ENCODE data around the gene NDUFS8.
A peak's percentile ranks its signal among the peaks of the same experiment; 100 is the strongest.

NDUFS8 gene

DNA sequence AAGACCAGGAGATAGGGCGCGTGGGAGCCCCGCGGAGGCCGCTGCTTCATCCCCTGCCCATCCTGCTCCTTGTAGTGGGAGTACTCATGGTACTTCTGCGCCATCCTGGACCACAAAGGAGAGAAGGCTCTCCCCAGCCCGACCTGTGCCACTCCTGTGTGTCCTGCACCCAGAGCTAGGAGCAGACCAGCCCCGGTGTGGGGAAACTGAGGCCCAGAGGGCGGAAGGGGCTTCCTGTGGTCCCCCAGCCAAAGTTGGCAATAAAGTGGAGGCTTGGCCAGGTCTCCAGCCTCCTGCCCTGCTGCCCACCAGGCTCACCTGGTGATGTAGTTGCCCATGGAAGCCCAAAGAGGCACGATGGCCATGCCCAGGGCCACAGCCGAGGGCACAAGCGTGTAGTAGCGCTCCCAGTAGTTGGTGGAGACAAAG, 31.3 kb upstream of the NDUFS8 start:
- H3K4me3 ChIP-seq (ENCODE audit: low read length) = no peak overlapping the region
- no peak for DNase-seq
- no peak overlapping the region for H2BK120ac ChIP-seq (ENCODE audit: low read depth, low read length)
- H2BK15ac ChIP-seq (replicated peaks; ENCODE audit: low read depth) = no peak overlapping the region
- H3K18ac ChIP-seq (ENCODE audit: low read length) = no peak overlapping the region
- no peak overlapping the region for H3K23ac ChIP-seq (ENCODE audit: low read length)
- no peak overlapping the region for H3K56ac ChIP-seq (ENCODE audit: low read length)
- no peaks in the 10 kb centered on the region for H3K79me1 ChIP-seq (ENCODE audit: low read length)
- no peak overlapping the region for H2BK5ac ChIP-seq (ENCODE audit: low read length)
- no peaks in the 10 kb centered on the region for H3K79me2 ChIP-seq (ENCODE audit: control insufficient read depth, insufficient read depth, low read length)
- no peaks in the 10 kb centered on the region for H3K27me3 ChIP-seq (ENCODE audit: insufficient read depth, low read length, poor library complexity)
- no peaks in the 10 kb centered on the region for H3K4me1 ChIP-seq (ENCODE audit: control insufficient read depth, low read depth, low read length)
- H3K36me3 ChIP-seq (ENCODE audit: control insufficient read depth, insufficient read depth, low read length) = no peaks in the 10 kb centered on the region
- no peak overlapping the region for H2AK5ac ChIP-seq (ENCODE audit: low read length)
- no peak overlapping the region for H3K9ac ChIP-seq (ENCODE audit: low read length)
- H3K4ac ChIP-seq (ENCODE audit: low read depth, low read length) = no peak overlapping the region
- no CpG with 5 or more reads among the region's 13 CpGs for WGBS (ENCODE audit: extremely low coverage, insufficient coverage, low lambda C conversion rate)
- no peak overlapping the region for H4K5ac ChIP-seq (ENCODE audit: low read length)
- no peak overlapping the region for H3K4me2 ChIP-seq (ENCODE audit: low read length)
- no peak overlapping the region for H3K27ac ChIP-seq (ENCODE audit: low read depth, low read length)
- no peak overlapping the region for H4K8ac ChIP-seq (ENCODE audit: low read depth, low read length)

- H3K4ac ChIP-seq (ENCODE audit: low read depth, low read length) = no peak overlapping the region
Observed at GRCh38 chr11:67999704-68000103, 30.8 kb upstream of the NDUFS8 start.

DNA sequence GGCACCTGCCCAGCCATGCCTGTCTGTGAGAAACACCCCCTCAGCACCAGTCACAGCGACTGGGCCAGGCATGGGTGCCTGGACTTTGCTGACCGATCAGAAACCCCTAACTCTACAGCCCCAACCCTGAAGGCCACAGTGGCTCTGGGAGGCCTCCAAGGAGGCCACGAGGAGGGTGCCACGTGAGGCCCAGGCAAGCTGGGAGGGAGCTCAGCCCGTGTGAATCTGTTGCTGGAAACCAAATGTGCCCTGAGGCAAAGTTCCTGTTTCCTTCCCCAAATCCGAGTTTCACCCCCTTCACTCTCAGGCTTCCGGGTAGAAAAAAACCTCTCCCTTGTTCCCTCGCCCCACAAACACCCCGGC, 27.9 kb upstream of the NDUFS8 start:
- WGBS (ENCODE audit: extremely low coverage, insufficient coverage, low lambda C conversion rate) = no CpG with 5 or more reads among the region's 9 CpGs
- Histone ChIP-seq H3K4me3 (ENCODE audit: low read length) (no peak overlapping the region), H3K4ac (ENCODE audit: low read depth, low read length) (no peak overlapping the region), H3K4me2 (ENCODE audit: low read length) (no peak overlapping the region), H3K4me1 (ENCODE audit: control insufficient read depth, low read depth, low read length) (no peaks in the 10 kb centered on the region), H3K18ac (ENCODE audit: low read length) (no peak overlapping the region), H3K27ac (ENCODE audit: low read depth, low read length) (no peak overlapping the region), H3K79me2 (ENCODE audit: control insufficient read depth, insufficient read depth, low read length) (no peaks in the 10 kb centered on the region), H2BK5ac (ENCODE audit: low read length) (no peak overlapping the region), H3K36me3 (ENCODE audit: control insufficient read depth, insufficient read depth, low read length) (no peaks in the 10 kb centered on the region), H4K8ac (ENCODE audit: low read depth, low read length) (no peak overlapping the region), H4K5ac (ENCODE audit: low read length) (no peak overlapping the region), H3K23ac (ENCODE audit: low read length) (no peak overlapping the region), H3K9ac (ENCODE audit: low read length) (no peak overlapping the region), H2BK15ac (replicated peaks; ENCODE audit: low read depth) (no peak overlapping the region), H2BK120ac (ENCODE audit: low read depth, low read length) (no peak overlapping the region), H3K79me1 (ENCODE audit: low read length) (no peaks in the 10 kb centered on the region), H3K56ac (ENCODE audit: low read length) (no peak overlapping the region), H2AK5ac (ENCODE audit: low read length) (no peak overlapping the region), H3K27me3 (ENCODE audit: insufficient read depth, low read length, poor library complexity) (no peaks in the 10 kb centered on the region)
- no peak for DNase-seq

More at GRCh38 chr11:67999704-68000103, 30.8 kb upstream of the NDUFS8 start:
- no peak overlapping the region for H2BK15ac ChIP-seq (replicated peaks; ENCODE audit: low read depth)
- no peaks in the 10 kb centered on the region for H3K79me1 ChIP-seq (ENCODE audit: low read length)
- no peaks in the 10 kb centered on the region for H3K27me3 ChIP-seq (ENCODE audit: insufficient read depth, low read length, poor library complexity)
- H2AK5ac ChIP-seq (ENCODE audit: low read length) = no peak overlapping the region
- no peaks in the 10 kb centered on the region for H3K4me1 ChIP-seq (ENCODE audit: control insufficient read depth, low read depth, low read length)
- WGBS (ENCODE audit: extremely low coverage, insufficient coverage, low lambda C conversion rate) = no CpG with 5 or more reads among the region's 5 CpGs
- H3K23ac ChIP-seq (ENCODE audit: low read length) = no peak overlapping the region
- no peak for DNase-seq
- no peak overlapping the region for H3K4me3 ChIP-seq (ENCODE audit: low read length)
- H4K8ac ChIP-seq (ENCODE audit: low read depth, low read length) = no peak overlapping the region
- H3K9ac ChIP-seq (ENCODE audit: low read length) = no peak overlapping the region
- no peak overlapping the region for H3K56ac ChIP-seq (ENCODE audit: low read length)
- no peak overlapping the region for H2BK5ac ChIP-seq (ENCODE audit: low read length)
- H3K79me2 ChIP-seq (ENCODE audit: control insufficient read depth, insufficient read depth, low read length) = no peaks in the 10 kb centered on the region
- H3K27ac ChIP-seq (ENCODE audit: low read depth, low read length) = no peak overlapping the region
- no peak overlapping the region for H2BK120ac ChIP-seq (ENCODE audit: low read depth, low read length)
- no peaks in the 10 kb centered on the region for H3K36me3 ChIP-seq (ENCODE audit: control insufficient read depth, insufficient read depth, low read length)
- no peak overlapping the region for H3K4me2 ChIP-seq (ENCODE audit: low read length)
- H3K18ac ChIP-seq (ENCODE audit: low read length) = no peak overlapping the region
- no peak overlapping the region for H4K5ac ChIP-seq (ENCODE audit: low read length)

GRCh38 chr11:68002938-68003845, 27.3 kb upstream of the NDUFS8 start:
- Histone ChIP-seq H2AK5ac (ENCODE audit: low read length) (no peak overlapping the region), H3K4me3 (ENCODE audit: low read length) (peak overlapping the region; percentile 44), H2BK120ac (ENCODE audit: low read depth, low read length) (no peak overlapping the region), H3K23ac (ENCODE audit: low read length) (no peak overlapping the region), H3K36me3 (ENCODE audit: control insufficient read depth, insufficient read depth, low read length) (no peaks in the 10 kb centered on the region), H3K79me2 (ENCODE audit: control insufficient read depth, insufficient read depth, low read length) (no peaks in the 10 kb centered on the region), H3K4me2 (ENCODE audit: low read length) (peak overlapping the region; percentile 48), H4K8ac (ENCODE audit: low read depth, low read length) (no peak overlapping the region), H3K4ac (ENCODE audit: low read depth, low read length) (no peak overlapping the region), H2BK5ac (ENCODE audit: low read length) (no peak overlapping the region), H3K18ac (ENCODE audit: low read length) (peak overlapping the region; percentile 64), H3K79me1 (ENCODE audit: low read length) (no peaks in the 10 kb centered on the region), H4K5ac (ENCODE audit: low read length) (no peak overlapping the region), H3K56ac (ENCODE audit: low read length) (peak overlapping the region; percentile 87), H3K9ac (ENCODE audit: low read length) (peak overlapping the region; percentile 75), H3K27ac (ENCODE audit: low read depth, low read length) (no peak overlapping the region), H3K4me1 (ENCODE audit: control insufficient read depth, low read depth, low read length) (no peaks in the 10 kb centered on the region), H3K27me3 (ENCODE audit: insufficient read depth, low read length, poor library complexity) (no peaks in the 10 kb centered on the region), H2BK15ac (replicated peaks; ENCODE audit: low read depth) (no peak overlapping the region)
- no CpG with 5 or more reads among the region's 86 CpGs for WGBS (ENCODE audit: extremely low coverage, insufficient coverage, low lambda C conversion rate)
- DNase-seq = no peak

- H3K36me3 ChIP-seq (ENCODE audit: control insufficient read depth, insufficient read depth, low read length) = no peaks in the 10 kb centered on the region
- H3K4ac ChIP-seq (ENCODE audit: low read depth, low read length) = no peak within 1 kb of the TSS
- peak within 1 kb of the TSS; percentile 87 for H3K56ac ChIP-seq (ENCODE audit: low read length)
- no peak within 1 kb of the TSS for H3K23ac ChIP-seq (ENCODE audit: low read length)
- no peaks in the 10 kb centered on the region for H3K27me3 ChIP-seq (ENCODE audit: insufficient read depth, low read length, poor library complexity)
- H3K9ac ChIP-seq (ENCODE audit: low read length) = peak within 1 kb of the TSS; percentile 75
- H2BK5ac ChIP-seq (ENCODE audit: low read length) = no peak within 1 kb of the TSS
- H2BK15ac ChIP-seq (replicated peaks; ENCODE audit: low read depth) = no peak within 1 kb of the TSS
- H2BK120ac ChIP-seq (ENCODE audit: low read depth, low read length) = no peak within 1 kb of the TSS
- peak within 1 kb of the TSS; percentile 56 for H3K4me2 ChIP-seq (ENCODE audit: low read length)
- DNase-seq = peak; percentile 86
- no peak within 1 kb of the TSS for H4K5ac ChIP-seq (ENCODE audit: low read length)
- H3K18ac ChIP-seq (ENCODE audit: low read length) = peak within 1 kb of the TSS; percentile 64
- H3K27ac ChIP-seq (ENCODE audit: low read depth, low read length) = no peak within 1 kb of the TSS
- H3K79me1 ChIP-seq (ENCODE audit: low read length) = no peaks in the 10 kb centered on the region
- H4K8ac ChIP-seq (ENCODE audit: low read depth, low read length) = no peak within 1 kb of the TSS
- H3K4me1 ChIP-seq (ENCODE audit: control insufficient read depth, low read depth, low read length) = no peaks in the 10 kb centered on the region
- H3K4me3 ChIP-seq (ENCODE audit: low read length) = peak within 1 kb of the TSS; percentile 47
- H3K79me2 ChIP-seq (ENCODE audit: control insufficient read depth, insufficient read depth, low read length) = no peaks in the 10 kb centered on the region
- WGBS (ENCODE audit: extremely low coverage, insufficient coverage, low lambda C conversion rate) = no CpG with 5 or more reads among the region's 64 CpGs
- peak within 1 kb of the TSS; percentile 85 for H2AK5ac ChIP-seq (ENCODE audit: low read length)
Observed at GRCh38 chr11:68003846-68004550, 26.5 kb upstream of the NDUFS8 start, which contains the start of gene UNC93B1. Gene UNC93B1 (minus strand): TSS chr11:68004097. CDS start chr11:68004043, 54 bp downstream.
